Brain microvascular endothelial cell (primary cell): ENCODE data around the gene SLC24A3.

ENCODE experiments used
- DNase-seq: peaks from one replicate; pipeline ENCODE4 v3.0.0-alpha.2; 2020
- H3K27ac ChIP-seq: fragments of 250-450 bp; sonication (Bioruptor Pico); 2 replicates; pipeline ENCODE4 v1.5.1; 2020; ENCODE audit warnings: mild to moderate bottlenecking, moderate library complexity
- H3K27me3 ChIP-seq: fragments of 250-450 bp; sonication (Bioruptor Pico); replicated peaks from 2 replicates; pipeline ENCODE4 v1.5.1; 2020; ENCODE audit warnings: mild to moderate bottlenecking
- H3K36me3 ChIP-seq: fragments of 250-450 bp; sonication (Bioruptor Pico); replicated peaks from 2 replicates; pipeline ENCODE4 v1.5.1; 2020; ENCODE audit warnings: mild to moderate bottlenecking
- H3K4me3 ChIP-seq: 2 replicates; pipeline ENCODE4 v1.5.1; 2011; ENCODE audit warnings: low read depth, mild to moderate bottlenecking, control low read depth, low read length, moderate library complexity
- CTCF ChIP-seq: IDR thresholded peaks from 2 replicates; pipeline ENCODE4 v1.5.1; 2011; ENCODE audit warnings: low read depth, mild to moderate bottlenecking, moderate library complexity, low read length, control low read depth, inconsistent platforms; ENCODE audit errors: missing control alignments
- in situ Hi-C: cut with HindIII; loops from 2 replicates; pipeline ENCODE4 v1.10.0; 2017; ENCODE audit warnings: low sequenced_read_pairs, low pct_ligation_motif_present

The SLC24A3 gene

DNA sequence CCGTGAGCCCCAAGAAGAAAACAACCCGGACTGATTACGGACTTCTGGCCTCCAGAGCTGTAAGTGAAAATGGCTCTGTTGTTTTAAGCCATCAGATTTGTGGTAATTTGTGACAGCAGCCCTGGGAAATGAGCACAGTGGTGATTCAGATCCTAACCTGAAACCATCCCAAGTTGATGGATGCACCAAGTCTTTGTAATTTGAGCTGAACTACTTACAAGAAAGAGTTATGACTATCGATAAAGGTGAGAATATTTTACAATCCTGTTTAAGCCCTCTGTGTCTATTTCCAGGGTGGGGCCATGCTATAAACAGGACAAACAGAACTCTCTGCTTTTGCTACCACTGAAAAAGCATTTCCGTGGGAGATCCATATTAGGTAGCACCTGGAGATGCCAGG lies 526.5 kb downstream of the SLC24A3 start:
- no peak for DNase-seq
- Histone ChIP-seq H3K36me3 (no peaks in the 10 kb centered on the region), H3K27me3 (no peaks in the 10 kb centered on the region), H3K4me3 (no peak overlapping the region), H3K27ac (no peak overlapping the region)
- in situ Hi-C loops: no loop called here
- no peak for TF ChIP-seq CTCF

DNA sequence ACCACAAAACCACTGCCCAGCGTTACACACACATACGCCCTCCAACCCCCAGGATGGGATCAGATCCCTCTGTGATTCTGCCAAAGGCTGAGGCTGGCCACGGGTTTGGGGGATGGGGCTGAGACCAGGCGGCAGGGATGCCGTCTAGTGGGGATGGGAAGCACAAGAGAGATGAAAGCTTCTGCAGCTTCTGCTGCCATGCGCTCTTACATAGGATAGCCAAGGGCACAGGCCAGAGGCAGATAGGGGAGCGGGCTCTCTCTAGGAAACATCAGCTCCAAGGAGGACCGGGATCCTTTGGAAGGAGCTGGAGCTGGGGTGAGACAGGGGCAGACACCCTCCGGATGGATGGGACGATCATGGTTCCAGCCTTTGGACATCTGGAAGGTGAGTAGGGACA lies 526.9 kb downstream of the SLC24A3 start:
- in situ Hi-C loops: no loop called here

DNA sequence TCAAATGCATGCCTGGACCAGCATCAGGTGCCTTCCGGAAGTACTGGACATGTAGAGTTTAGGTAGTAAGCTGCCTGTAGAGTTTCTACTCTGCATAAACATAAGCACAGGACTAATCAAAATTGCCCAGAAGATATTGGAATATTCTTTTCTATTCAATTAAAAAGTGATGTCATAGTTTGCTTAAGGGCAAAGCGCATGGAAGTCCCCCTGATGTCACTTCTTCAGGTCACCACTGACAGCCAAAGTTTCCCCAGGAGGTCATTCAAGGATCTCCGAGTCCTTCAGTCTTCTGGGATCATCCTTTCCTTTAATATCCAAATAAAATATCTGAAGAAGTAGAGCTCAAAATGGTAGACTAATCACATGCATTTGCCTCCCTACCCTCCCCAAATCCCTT lies 528.1 kb downstream of the SLC24A3 start:
- DNase-seq: no peak
- Histone ChIP-seq H3K27me3 (no peaks in the 10 kb centered on the region), H3K4me3 (no peak overlapping the region), H3K36me3 (no peaks in the 10 kb centered on the region), H3K27ac (no peak overlapping the region)
- TF ChIP-seq CTCF: no peak
- in situ Hi-C loops: no loop called here

More for the DNA sequence above, 526.9 kb downstream of the SLC24A3 start:
- Histone ChIP-seq H3K4me3 (no peak overlapping the region), H3K27me3 (no peaks in the 10 kb centered on the region), H3K27ac (no peak overlapping the region), H3K36me3 (no peaks in the 10 kb centered on the region)
- no peak for DNase-seq
- TF ChIP-seq CTCF: no peak

- DNase-seq: no peak
- no peaks in the 10 kb centered on the region for H3K27me3 ChIP-seq
- in situ Hi-C loops: no loop called here
- no peak overlapping the region for H3K27ac ChIP-seq
- no peak overlapping the region for H3K4me3 ChIP-seq
- H3K36me3 ChIP-seq: no peaks in the 10 kb centered on the region
- TF ChIP-seq CTCF: no peak
Observed at GRCh38 chr20:19741924-19742323, 529.5 kb downstream of the SLC24A3 start.

DNA sequence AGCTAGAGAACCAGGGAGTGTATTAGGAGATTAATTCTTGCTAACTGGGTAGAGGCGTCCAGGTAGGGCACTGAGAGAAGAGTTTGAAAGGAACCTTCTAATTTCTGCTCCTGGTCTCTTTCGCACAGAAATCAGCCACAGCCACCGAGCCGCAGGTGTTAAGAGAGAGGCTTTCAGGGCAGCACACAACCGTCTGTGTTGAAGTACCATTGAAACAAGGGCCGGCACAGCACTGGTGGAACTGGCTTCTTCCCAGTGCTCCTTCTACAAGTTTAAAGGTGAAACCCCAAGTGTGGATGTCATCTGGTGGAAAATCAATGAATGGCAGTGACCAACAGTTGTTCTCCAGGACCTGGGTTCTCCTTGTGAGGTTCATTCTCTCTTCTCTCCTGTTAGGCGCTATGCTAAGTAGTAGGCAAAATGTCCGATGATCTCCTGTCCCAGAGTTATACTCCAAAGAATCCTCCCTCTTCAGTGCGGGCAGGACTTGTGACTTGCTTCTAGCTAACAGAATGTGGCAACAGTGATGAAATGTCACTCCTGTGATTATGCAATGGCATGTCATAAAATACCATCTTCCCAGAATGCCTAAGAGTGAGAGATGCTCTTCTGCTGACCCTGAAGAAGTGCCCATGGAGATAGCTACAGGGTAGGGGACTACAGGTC lies 530.7 kb downstream of the SLC24A3 start:
- no peak for TF ChIP-seq CTCF
- no peak overlapping the region for H3K4me3 ChIP-seq
- H3K27ac ChIP-seq: no peak overlapping the region
- DNase-seq: no peak
- no peaks in the 10 kb centered on the region for H3K36me3 ChIP-seq
- H3K27me3 ChIP-seq: no peaks in the 10 kb centered on the region
- in situ Hi-C loops: no loop called here

DNA sequence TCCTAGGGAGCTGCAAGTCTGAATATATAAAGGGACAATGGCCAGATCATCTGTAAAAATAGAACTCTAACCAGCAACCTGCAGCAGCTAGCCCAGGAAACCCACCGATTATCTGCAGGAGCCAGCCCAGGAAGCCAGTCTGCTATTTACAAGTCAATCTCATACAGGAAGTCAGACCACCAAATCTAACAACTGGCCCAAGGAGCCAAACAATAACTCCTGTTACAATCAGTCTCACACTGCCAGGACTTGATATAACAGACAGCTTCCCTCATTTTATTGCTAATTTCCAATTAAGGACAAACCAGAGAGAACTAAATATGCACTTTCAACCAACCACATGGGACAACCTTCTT lies 531.2 kb downstream of the SLC24A3 start:
- no peaks in the 10 kb centered on the region for H3K27me3 ChIP-seq
- no peak overlapping the region for H3K4me3 ChIP-seq
- TF ChIP-seq CTCF: no peak
- DNase-seq: no peak
- H3K27ac ChIP-seq: no peak overlapping the region
- in situ Hi-C loops: no loop called here
- H3K36me3 ChIP-seq: no peaks in the 10 kb centered on the region
